Kidney (tissue), 14 donors: ENCODE measurements around the gene PHF21A. TPM values are rescaled to one million over a fixed set of nuclear protein-coding genes. Genes with fewer than 3 reads are reported as not detected.

Experiments
- DNase-seq, 5 donors: peaks; one replicate each; pipeline ENCODE4 v3.0.0-alpha.2; 2013 to 2020
- FAIRE-seq: peaks from 2 replicates; lab custom pipeline; 2012; peaks lifted over from hg19 to GRCh38; lab: Jason Lieb, UNC
- H3K27ac ChIP-seq, 2 donors: one replicate each; pipeline ENCODE4 v1.7.0; 2013; ENCODE audit warnings: low read depth in 2 of 2, low read length in 2 of 2, inconsistent platforms in 1 of 2
- H3K27me3 ChIP-seq: one replicate; pipeline ENCODE4 v1.7.1; 2013; ENCODE audit warnings: low read length, inconsistent platforms; ENCODE audit not compliant: control insufficient read depth, insufficient read depth
- H3K36me3 ChIP-seq, 3 donors: one replicate each; pipeline versions ENCODE4 v1.7.0 to v1.7.1; 2013; ENCODE audit warnings: low read length in 3 of 3, control low read depth in 1 of 3, inconsistent platforms in 1 of 3; ENCODE audit not compliant: insufficient read depth in 3 of 3, control insufficient read depth in 2 of 3
- H3K4me1 ChIP-seq, 3 donors: one replicate each; pipeline versions ENCODE4 v1.7.0 to v1.7.1; 2013; ENCODE audit warnings: low read length in 3 of 3, inconsistent platforms in 1 of 3, low read depth in 1 of 3; ENCODE audit not compliant: control insufficient read depth in 2 of 3, insufficient read depth in 2 of 3
- H3K4me3 ChIP-seq, 3 donors: one replicate each; pipeline versions ENCODE4 v1.7.0 to v1.8.1; 2013; ENCODE audit warnings: low read length in 3 of 3, control low read depth in 1 of 3, inconsistent platforms in 1 of 3
- H3K9ac ChIP-seq, 3 donors: one replicate each; pipeline versions ENCODE4 v1.7.0 to v1.7.1; 2013; ENCODE audit warnings: low read length in 3 of 3, control low read depth in 1 of 3, inconsistent platforms in 1 of 3
- H3K9me3 ChIP-seq, 3 donors: one replicate each; pipeline versions ENCODE4 v1.7.0 to v1.7.1; 2013; ENCODE audit warnings: low read length in 3 of 3, control low read depth in 1 of 3, inconsistent platforms in 1 of 3; ENCODE audit not compliant: control insufficient read depth in 2 of 3, insufficient read depth in 1 of 3
- CTCF ChIP-seq: IDR thresholded peaks from 3 replicates; pipeline ENCODE4 v1.5.1; 2012; ENCODE audit warnings: mild to moderate bottlenecking, moderate library complexity, borderline replicate concordance; ENCODE audit not compliant: insufficient read depth; ENCODE audit errors: extremely low read depth
- intact Hi-C: fragments of 100-400 bp; cut with DNase I; formaldehyde crosslinking; loops from one replicate; pipeline ENCODE4 v1.11.1; 2022
- polyA plus RNA-seq: library from polyadenylated mRNA; stranded (reverse); fragments of 350-450 nt; fragmentation: Illumina TruSeq; extraction: RNeasy Lipid Tissue Mini Kit (QIAGEN cat#74804); gene quantifications from one replicate; pipeline ENCODE4 v1.2.3, GENCODE V29; 2014; ENCODE audit warnings: low read depth, low replicate concordance; ENCODE audit not compliant: insufficient read depth
- total RNA-seq: library from RNA; stranded (reverse); fragmentation: NEBNext Ultra II Directional; extraction: Animal tissue kit (Norgen Biotek cat#: 25700); gene quantifications from one replicate; pipeline ENCODE4 v1.2.1, GENCODE V29; 2021
- donor health status: control.
- donor health status: control.
- donor health status: control.
- donor health status: control.
- donor health status: control.
- donor health status: DM: yes; HTN: yes; CAD: no.
- donor health status: Normal renal cell carcinoma (clear cell type).

PHF21A gene
- total and polyA plus RNA-seq, 2 donors from 2014 or later = 9.6 to 48.2 TPM

- no peak overlapping the region for H3K4me3 ChIP-seq
- intact Hi-C loops = no loop called here
- H3K9ac ChIP-seq = no peak overlapping the region
- H3K36me3 ChIP-seq = no peaks in the 10 kb centered on the region
- FAIRE-seq (no peak), DNase-seq (no peak)
- peaks cover 0 to 5% (median 0%) of the 10 kb centered on the region in 3 donors for H3K4me1 ChIP-seq
- TF ChIP-seq CTCF = no peak
- no peaks in the 10 kb centered on the region for H3K9me3 ChIP-seq
- no peak overlapping the region for H3K27ac ChIP-seq
- no peaks in the 10 kb centered on the region for H3K27me3 ChIP-seq
Observed at GRCh38 chr11:46108751-46109150, 12.5 kb downstream of the PHF21A start.

GRCh38 chr11:46107780-46108179 lies 13.5 kb downstream of the PHF21A start:
- Histone ChIP-seq H3K9ac (no peak overlapping the region), H3K27me3 (no peaks in the 10 kb centered on the region), H3K4me3 (no peak overlapping the region), H3K36me3 (no peaks in the 10 kb centered on the region), H3K9me3 (no peaks in the 10 kb centered on the region), H3K4me1 (peaks cover 0 to 3% (median 0%) of the 10 kb centered on the region in 3 donors), H3K27ac (no peak overlapping the region)
- intact Hi-C loops = no loop called here
- FAIRE-seq = no peak
- no peak for DNase-seq
- TF ChIP-seq CTCF = no peak

- Histone ChIP-seq H3K4me1 (no peaks in the 10 kb centered on the region), H3K9me3 (no peaks in the 10 kb centered on the region), H3K36me3 (no peaks in the 10 kb centered on the region), H3K27ac (no peak overlapping the region), H3K27me3 (no peaks in the 10 kb centered on the region), H3K4me3 (no peak overlapping the region), H3K9ac (no peak overlapping the region)
- no peak for FAIRE-seq
- no peak for DNase-seq
- intact Hi-C loops = no loop called here
- TF ChIP-seq CTCF = no peak
Observed at GRCh38 chr11:46107408-46107718, 13.9 kb downstream of the PHF21A start.
